Panc1 (cell line): ENCODE measurements around the gene DLGAP1. TPM values are rescaled to one million over a fixed set of nuclear protein-coding genes. Genes with fewer than 3 reads are reported as not detected.
A peak's percentile ranks its signal among the peaks of the same experiment; 100 is the strongest.

ENCODE experiments used
- ATAC-seq: fragments of 200-7000 bp; cut with Tn5 transposase; 2 replicates; pipeline ENCODE4 v1.9.1; 2020; ENCODE audit warnings: mild to moderate bottlenecking, moderate library complexity
- BruUV-seq: library from RNA; stranded (reverse); fragments of 400-500 nt; replicated peaks from 2 replicates; lab custom pipeline; 2021; lab: Mats Ljungman, UMichigan
- CTCF ChIA-PET: fragments of 300-600 bp; sonication (Branson Sonifier 250); formaldehyde crosslinking; loops from one replicate; lab custom pipeline; 2022; ENCODE audit warnings: antibody characterized with exemption; lab: Charles Lee
- POLR2A ChIA-PET: fragments of 300-600 bp; sonication (Branson Sonifier 250); formaldehyde crosslinking; loops from one replicate; lab custom pipeline; 2022; ENCODE audit warnings: antibody characterized with exemption; lab: Charles Lee
- DNase-seq: peaks from one replicate; pipeline ENCODE4 v3.0.0-alpha.2; 2010; ENCODE audit warnings: low read depth, low spot score
- H3K27ac ChIP-seq: 2 replicates; pipeline ENCODE4 v1.5.1; 2011; ENCODE audit warnings: mild to moderate bottlenecking, low read length, inconsistent platforms
- H3K27me3 ChIP-seq: fragments of 200-500 bp; sonication (Bioruptor generic); 2 replicates; pipeline ENCODE4 v1.6.0; 2014; ENCODE audit warnings: low read length, inconsistent platforms; ENCODE audit not compliant: control insufficient read depth, insufficient read depth
- H3K36me3 ChIP-seq: fragments of 200-500 bp; sonication (Bioruptor generic); 2 replicates; pipeline ENCODE4 v1.5.1; 2014; ENCODE audit warnings: inconsistent platforms, mild to moderate bottlenecking, low read length, moderate library complexity; ENCODE audit not compliant: control insufficient read depth, insufficient read depth
- H3K4me1 ChIP-seq: 2 replicates; pipeline ENCODE4 v1.5.1; 2011; ENCODE audit warnings: inconsistent platforms, mild to moderate bottlenecking, low read length, moderate library complexity; ENCODE audit not compliant: control insufficient read depth, insufficient read depth
- H3K4me3 ChIP-seq, 2 experiments: 2 replicates each; pipeline ENCODE4 v1.5.1; 2011 to 2012; ENCODE audit warnings: low read depth in 2 of 2, low read length in 2 of 2, mild to moderate bottlenecking in 2 of 2, inconsistent platforms in 1 of 2, moderate library complexity in 1 of 2
- H3K9me3 ChIP-seq: fragments of 200-500 bp; sonication (Bioruptor generic); 2 replicates; pipeline ENCODE4 v1.5.1; 2014; ENCODE audit warnings: low read depth, mild to moderate bottlenecking, inconsistent platforms, low read length, moderate library complexity; ENCODE audit not compliant: control insufficient read depth, insufficient read depth
- POLR2AphosphoS5 ChIP-seq: IDR thresholded peaks from 2 replicates; pipeline ENCODE4 v1.6.1; 2012; ENCODE audit warnings: mild to moderate bottlenecking, low read depth, low read length, moderate library complexity
- SIN3A ChIP-seq: IDR thresholded peaks from 2 replicates; pipeline ENCODE4 v1.6.1; 2012; ENCODE audit warnings: low read depth, mild to moderate bottlenecking, low read length, moderate library complexity, borderline replicate concordance; ENCODE audit not compliant: insufficient read depth
- TCF7L2 ChIP-seq: IDR thresholded peaks from 2 replicates; pipeline ENCODE4 v1.6.1; 2011; ENCODE audit warnings: mild to moderate bottlenecking, low read depth, low read length, inconsistent platforms
- in situ Hi-C: cut with HindIII; loops from 2 replicates; pipeline ENCODE4 v1.10.0; 2016; ENCODE audit warnings: low sequenced_read_pairs, low pct_unique_long_range_greater_than_20kb
- intact Hi-C: fragments of 100-400 bp; cut with micrococcal nuclease; formaldehyde crosslinking; loops from one replicate; pipeline ENCODE4 v1.10.0; 2022; ENCODE audit not compliant: unreplicated experiment
- total RNA-seq: library from RNA; stranded (reverse); gene quantifications from one replicate; pipeline ENCODE4 v1.2.1, GENCODE V29; 2021; ENCODE audit not compliant: unreplicated experiment
- TF ChIP-seq, protein P1 (sequence below): fragments of 450-650 bp; IDR thresholded peaks from 2 replicates; pipeline ENCODE4 v1.5.1; 2017; ENCODE audit warnings: mild to moderate bottlenecking
- TF ChIP-seq, protein P2 (sequence below), 2 experiments: IDR thresholded peaks; 2 replicates each; pipeline ENCODE4 v1.6.1; 2011 to 2012; ENCODE audit warnings: low read depth in 2 of 2, control low read depth in 1 of 2, low read length in 1 of 2, mild to moderate bottlenecking in 1 of 2, moderate library complexity in 1 of 2; ENCODE audit not compliant: insufficient read depth in 1 of 2

DLGAP1 gene
- total RNA-seq, 1 experiment from 2014 or later, result 1.8 TPM

DNA sequence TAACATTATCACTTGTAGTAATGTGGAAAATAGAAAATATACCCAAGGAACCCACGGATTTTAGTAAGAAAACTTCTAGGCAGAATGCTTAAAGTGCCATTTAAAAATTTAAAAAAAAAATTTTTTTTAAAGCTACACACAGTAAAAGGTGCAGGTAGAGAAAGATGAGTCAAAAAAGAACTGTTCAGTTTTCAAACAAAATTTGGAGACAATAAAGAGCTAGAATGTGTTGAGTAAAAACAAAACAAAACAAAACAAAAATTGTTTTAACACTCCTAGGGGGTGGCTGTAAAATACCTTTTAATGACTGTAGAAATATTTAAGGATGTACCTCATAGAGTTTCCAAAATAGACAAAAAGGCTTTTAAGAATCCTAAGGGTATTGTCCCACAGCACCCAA lies 793.1 kb downstream of the DLGAP1 start (continued):
- no peak for TF ChIP-seq SIN3A

DNA sequence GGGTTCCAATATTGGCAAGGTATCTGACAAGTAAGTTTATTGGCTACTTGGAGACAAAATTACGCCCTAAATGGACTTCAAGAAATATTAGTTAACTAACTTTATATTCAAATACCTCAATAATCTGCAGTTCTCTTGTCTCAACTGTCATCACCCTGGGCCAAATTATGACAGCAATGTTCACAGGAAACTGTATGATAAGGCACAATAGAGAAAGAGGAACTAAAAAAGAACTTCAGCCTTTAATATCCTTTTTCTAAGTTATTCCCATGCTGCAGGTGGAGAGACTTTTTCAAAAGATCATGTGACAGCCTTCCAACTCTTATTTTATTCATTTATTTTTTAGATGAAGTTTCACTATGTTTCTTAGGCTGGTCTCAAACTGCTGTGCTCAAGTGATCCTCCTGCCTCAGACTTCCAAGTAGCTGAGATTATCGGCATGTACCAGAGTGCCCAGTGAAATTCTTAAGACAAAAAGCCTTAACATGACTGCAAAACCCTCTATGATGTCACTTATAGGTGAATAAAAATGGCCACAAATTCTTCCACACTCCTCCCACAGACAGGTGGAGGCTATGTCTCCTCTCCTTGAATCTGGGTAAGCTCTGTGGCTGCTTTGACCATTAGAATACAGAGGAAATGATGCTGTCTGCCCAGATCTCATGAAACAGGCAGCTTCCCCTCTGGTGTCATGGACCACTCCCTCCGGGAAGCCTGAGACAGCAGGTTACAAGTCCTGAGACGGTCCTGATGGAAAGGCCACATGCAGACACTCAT lies 794.2 kb downstream of the DLGAP1 start:
- peak overlapping the region; percentile 100 for H3K27ac ChIP-seq
- ATAC-seq (no peak), DNase-seq (no peak)
- no peak overlapping the region for H3K4me3 ChIP-seq
- peaks cover 12% of the 10 kb centered on the region; the same call in 1 of the 2 replicates for H3K9me3 ChIP-seq
- no TSS peak for BruUV-seq
- in situ Hi-C loops (no loop called here), intact Hi-C loops (no loop called here)
- no peak for TF ChIP-seq POLR2AphosphoS5
- TF ChIP-seq SIN3A, result no peak
- TF ChIP-seq, protein P1, sequence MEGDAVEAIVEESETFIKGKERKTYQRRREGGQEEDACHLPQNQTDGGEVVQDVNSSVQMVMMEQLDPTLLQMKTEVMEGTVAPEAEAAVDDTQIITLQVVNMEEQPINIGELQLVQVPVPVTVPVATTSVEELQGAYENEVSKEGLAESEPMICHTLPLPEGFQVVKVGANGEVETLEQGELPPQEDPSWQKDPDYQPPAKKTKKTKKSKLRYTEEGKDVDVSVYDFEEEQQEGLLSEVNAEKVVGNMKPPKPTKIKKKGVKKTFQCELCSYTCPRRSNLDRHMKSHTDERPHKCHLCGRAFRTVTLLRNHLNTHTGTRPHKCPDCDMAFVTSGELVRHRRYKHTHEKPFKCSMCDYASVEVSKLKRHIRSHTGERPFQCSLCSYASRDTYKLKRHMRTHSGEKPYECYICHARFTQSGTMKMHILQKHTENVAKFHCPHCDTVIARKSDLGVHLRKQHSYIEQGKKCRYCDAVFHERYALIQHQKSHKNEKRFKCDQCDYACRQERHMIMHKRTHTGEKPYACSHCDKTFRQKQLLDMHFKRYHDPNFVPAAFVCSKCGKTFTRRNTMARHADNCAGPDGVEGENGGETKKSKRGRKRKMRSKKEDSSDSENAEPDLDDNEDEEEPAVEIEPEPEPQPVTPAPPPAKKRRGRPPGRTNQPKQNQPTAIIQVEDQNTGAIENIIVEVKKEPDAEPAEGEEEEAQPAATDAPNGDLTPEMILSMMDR, result no peak
- no peak for TF ChIP-seq TCF7L2
- ChIA-PET POLR2A (interaction anchor here (0.6 to 1.7 kb wide), 2 partner anchors 57 to 65 kb away, joined by 3 to 7 read pairs; no protein-coding TSS in a partner anchor), CTCF (interaction anchor here (0.6 kb wide), 1 partner anchor 380 kb away, joined by 3 read pairs; no protein-coding TSS in a partner anchor)
- peaks cover 38% of the 10 kb centered on the region for H3K4me1 ChIP-seq
- H3K27me3 ChIP-seq, result no peaks in the 10 kb centered on the region
- no peaks in the 10 kb centered on the region for H3K36me3 ChIP-seq

DNA sequence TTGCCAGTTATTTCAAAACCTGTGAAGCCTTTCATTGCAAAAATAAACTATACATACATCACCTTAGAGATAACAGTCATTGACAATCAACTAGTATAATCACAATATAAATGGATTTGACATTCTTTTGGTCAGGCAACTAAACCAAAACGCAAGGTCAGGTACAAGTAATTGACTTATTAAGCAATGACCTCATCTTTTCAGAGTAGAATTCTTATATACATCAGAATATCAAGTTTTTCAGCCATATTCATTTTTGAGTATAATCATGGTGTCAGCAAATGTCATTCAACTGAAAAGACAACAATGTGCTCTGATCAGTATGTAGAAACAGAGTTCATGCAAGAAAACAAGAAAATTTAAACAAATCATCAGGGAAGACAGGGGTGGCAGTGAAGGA lies 796.6 kb downstream of the DLGAP1 start:
- in situ Hi-C loops, result no loop called here
- peaks cover 45% of the 10 kb centered on the region for H3K4me1 ChIP-seq
- no peaks in the 10 kb centered on the region for H3K36me3 ChIP-seq
- H3K27me3 ChIP-seq, result no peaks in the 10 kb centered on the region
- TF ChIP-seq, protein P2, sequence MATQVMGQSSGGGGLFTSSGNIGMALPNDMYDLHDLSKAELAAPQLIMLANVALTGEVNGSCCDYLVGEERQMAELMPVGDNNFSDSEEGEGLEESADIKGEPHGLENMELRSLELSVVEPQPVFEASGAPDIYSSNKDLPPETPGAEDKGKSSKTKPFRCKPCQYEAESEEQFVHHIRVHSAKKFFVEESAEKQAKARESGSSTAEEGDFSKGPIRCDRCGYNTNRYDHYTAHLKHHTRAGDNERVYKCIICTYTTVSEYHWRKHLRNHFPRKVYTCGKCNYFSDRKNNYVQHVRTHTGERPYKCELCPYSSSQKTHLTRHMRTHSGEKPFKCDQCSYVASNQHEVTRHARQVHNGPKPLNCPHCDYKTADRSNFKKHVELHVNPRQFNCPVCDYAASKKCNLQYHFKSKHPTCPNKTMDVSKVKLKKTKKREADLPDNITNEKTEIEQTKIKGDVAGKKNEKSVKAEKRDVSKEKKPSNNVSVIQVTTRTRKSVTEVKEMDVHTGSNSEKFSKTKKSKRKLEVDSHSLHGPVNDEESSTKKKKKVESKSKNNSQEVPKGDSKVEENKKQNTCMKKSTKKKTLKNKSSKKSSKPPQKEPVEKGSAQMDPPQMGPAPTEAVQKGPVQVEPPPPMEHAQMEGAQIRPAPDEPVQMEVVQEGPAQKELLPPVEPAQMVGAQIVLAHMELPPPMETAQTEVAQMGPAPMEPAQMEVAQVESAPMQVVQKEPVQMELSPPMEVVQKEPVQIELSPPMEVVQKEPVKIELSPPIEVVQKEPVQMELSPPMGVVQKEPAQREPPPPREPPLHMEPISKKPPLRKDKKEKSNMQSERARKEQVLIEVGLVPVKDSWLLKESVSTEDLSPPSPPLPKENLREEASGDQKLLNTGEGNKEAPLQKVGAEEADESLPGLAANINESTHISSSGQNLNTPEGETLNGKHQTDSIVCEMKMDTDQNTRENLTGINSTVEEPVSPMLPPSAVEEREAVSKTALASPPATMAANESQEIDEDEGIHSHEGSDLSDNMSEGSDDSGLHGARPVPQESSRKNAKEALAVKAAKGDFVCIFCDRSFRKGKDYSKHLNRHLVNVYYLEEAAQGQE (IDR thresholded peaks at IDR 0.05; ENCODE audit: insufficient read depth in 1 of 2, low read depth in 2 of 2, low read length in 1 of 2), result no peak
- TF ChIP-seq TCF7L2 (no peak), POLR2AphosphoS5 (no peak), SIN3A (no peak)
- TF ChIP-seq, protein P1, result no peak
- intact Hi-C loops, result no loop called here
- BruUV-seq, result no TSS peak
- ATAC-seq (no peak), DNase-seq (no peak)
- ChIA-PET POLR2A (no interaction called here), CTCF (no interaction called here)
- no peak overlapping the region for H3K4me3 ChIP-seq
- H3K27ac ChIP-seq, result peak overlapping the region; percentile 100
- H3K9me3 ChIP-seq, result peaks cover 12% of the 10 kb centered on the region; the same call in 1 of the 2 replicates
